ACHN (cell line): Measurements from ENCODE around the gene PLXNA4.

Experiments used
- DNase-seq: peaks from one replicate; pipeline ENCODE4 v3.0.0-alpha.2; 2015
- in situ Hi-C: cut with HindIII; loops from 2 replicates; pipeline ENCODE4 v1.10.0; 2017; ENCODE audit warnings: low sequenced_read_pairs, low pct_ligation_motif_present, low pct_unique_long_range_greater_than_20kb

The PLXNA4 gene

GRCh38 chr7:132239422-132239994 lies 336.8 kb downstream of the PLXNA4 start:
- DNase-seq, result no peak
- in situ Hi-C loops, result no loop called here

- no peak for DNase-seq
- in situ Hi-C loops, result no loop called here
These were observed 341.6 kb downstream of the PLXNA4 start for GRCh38 chr7:132234711-132235110.

DNA sequence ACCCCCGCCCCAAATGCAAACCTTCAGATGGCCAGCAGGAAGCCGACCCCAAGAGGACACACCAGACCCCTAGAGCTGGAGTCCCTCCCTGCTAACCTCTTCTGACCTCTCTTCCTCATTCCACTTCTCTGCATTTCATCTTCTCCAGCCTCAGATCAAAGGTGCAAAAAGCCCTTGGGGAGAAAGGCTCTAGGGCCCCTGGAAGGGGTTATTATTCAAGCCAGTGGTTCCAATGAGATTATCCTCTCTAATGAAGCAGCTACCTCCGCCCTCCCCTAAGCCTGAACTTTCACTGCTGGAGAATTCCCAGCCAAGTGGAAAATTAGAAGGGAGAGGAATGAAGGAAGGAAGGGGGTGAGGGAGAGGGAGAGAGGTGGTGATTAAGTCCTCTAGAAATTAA lies 343.9 kb downstream of the PLXNA4 start:
- in situ Hi-C loops, result no loop called here
- DNase-seq, result no peak

DNA sequence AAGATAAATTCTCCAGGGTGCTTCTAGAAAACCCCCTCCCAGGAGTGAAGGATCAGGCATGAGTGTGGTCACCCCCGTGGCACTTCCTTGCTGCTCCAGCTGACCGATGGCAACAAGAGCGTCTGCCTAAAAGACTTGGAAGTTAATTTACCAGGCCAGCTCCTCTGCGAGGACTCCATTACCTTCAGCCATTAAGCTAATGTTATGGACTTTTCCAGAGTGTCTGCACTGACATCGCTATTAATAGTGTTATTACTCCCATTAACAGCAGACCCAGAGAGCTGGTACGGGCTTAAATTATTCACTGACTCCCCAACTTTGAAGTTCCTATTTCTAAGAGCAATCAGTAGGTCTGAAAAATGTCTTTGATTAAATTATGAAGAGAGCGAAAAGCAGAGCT lies 345.8 kb downstream of the PLXNA4 start:
- in situ Hi-C loops, result no loop called here
- no peak for DNase-seq

- no peak for DNase-seq
- in situ Hi-C loops, result no loop called here
These were observed 348.0 kb downstream of the PLXNA4 start for GRCh38 chr7:132228240-132228639.

GRCh38 chr7:132226957-132227290 lies 349.3 kb downstream of the PLXNA4 start:
- in situ Hi-C loops, result no loop called here
- DNase-seq, result no peak

DNA sequence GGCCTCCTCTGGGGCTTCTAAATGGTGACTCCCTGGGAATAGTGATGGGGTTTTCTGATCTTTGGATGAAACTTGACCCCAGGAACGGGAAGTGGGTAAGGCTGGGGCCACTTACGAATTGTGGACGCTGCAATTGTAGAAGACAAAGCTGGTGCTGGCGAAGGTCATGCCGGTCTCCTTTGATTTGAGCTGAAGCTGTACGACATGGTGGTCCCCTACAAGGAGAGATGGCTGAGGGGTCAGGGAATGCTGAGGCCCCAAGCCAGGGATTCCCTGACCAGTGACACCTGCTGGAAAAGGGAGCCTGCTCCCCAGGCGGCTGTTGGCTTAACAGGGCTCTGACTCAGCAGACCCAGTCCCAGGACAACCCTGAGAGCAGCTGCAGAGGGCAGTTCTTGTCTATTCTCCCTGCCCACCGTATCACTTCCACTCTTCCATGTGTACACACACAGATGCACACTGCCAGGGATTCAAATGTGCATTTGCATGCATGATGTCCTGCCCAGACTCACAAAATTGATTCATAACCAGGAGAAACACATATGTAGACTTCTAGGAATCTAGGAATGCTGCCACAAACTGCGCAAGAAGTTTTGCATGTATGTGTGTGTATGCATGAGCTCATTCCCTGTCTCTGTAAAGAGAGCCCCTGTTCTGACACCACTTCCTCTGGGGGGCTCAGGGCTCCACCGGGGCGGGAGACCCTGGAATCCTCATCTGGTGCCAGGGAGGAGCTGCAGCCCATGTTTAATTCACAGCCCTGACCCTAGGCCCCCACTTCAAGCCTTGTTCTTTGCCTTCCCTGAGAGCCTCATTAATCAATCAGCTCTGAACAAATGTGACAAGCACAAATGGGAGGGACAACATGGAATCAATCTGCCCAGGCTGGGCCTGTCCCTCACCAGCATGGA lies 350.0 kb downstream of the PLXNA4 start:
- DNase-seq, result no peak
- in situ Hi-C loops, result no loop called here

GRCh38 chr7:132225216-132226030 lies 350.8 kb downstream of the PLXNA4 start:
- DNase-seq, result no peak

DNA sequence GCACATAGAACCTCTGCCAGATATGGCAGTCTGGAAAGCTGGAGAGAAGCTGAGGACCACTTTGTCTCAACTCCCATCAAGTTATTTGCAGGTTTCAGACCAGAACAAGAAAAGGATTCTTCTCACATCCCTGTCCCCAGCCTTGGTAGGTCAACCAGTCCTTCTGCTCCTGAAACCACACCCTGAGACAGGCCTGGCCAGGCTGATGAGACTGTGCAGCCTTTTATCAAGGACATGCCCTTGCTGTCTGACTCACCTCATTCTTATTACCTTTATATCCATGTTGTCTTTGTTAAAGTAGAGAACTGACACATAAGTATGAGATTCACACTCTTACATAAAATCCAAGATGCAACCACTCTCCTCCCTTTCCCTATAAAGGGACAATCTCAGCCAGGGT lies 354.9 kb downstream of the PLXNA4 start:
- DNase-seq, result no peak
- in situ Hi-C loops, result no loop called here

More at GRCh38 chr7:132225216-132226030, 350.8 kb downstream of the PLXNA4 start:
- in situ Hi-C loops, result no loop called here

DNA sequence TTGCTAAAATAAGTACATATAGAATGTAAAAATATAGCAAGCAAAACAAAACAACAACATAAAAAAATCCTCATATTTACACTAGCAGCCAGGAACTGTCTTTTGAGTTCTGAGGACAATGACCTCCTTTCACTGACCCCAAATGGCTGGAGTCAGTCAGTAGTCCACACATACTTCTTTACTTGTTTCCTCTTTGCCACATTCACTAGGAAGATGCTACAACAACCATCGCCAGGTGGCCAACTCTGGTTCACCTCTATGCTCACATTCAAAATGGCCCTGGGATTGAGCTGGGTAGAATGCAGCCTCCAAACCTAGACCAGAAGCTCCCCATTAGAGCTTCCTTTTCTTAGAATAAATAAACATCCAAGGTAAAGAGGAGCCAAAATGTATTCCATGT lies 356.2 kb downstream of the PLXNA4 start:
- in situ Hi-C loops, result no loop called here
- no peak for DNase-seq

GRCh38 chr7:132218876-132219275 lies 357.4 kb downstream of the PLXNA4 start:
- no peak for DNase-seq
- in situ Hi-C loops, result no loop called here

- in situ Hi-C loops, result no loop called here
- DNase-seq, result no peak
These were observed 359.3 kb downstream of the PLXNA4 start for GRCh38 chr7:132216847-132217525.

- in situ Hi-C loops, result no loop called here
- DNase-seq, result no peak
These were observed 361.8 kb downstream of the PLXNA4 start for GRCh38 chr7:132214452-132214851.

DNA sequence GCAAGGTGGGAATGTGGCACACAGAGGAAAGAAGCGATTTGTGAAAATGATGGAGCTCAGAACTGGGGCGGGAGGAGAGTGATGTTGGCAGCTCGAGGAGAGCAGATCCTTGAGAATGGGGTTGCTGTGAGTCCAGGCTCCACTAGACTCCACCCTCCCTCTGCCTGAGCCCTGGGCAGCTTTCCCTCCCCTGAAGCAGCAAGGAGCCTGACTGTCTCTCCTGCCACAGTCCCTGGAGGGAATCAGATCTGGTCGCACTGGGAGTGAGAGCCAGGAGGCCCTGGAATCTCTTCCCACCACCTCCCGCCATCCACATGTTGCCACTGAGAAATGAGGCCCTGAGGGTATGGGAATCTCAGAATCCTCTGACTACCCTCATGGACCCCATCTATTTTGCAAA lies 362.7 kb downstream of the PLXNA4 start:
- in situ Hi-C loops, result no loop called here
- DNase-seq, result no peak

DNA sequence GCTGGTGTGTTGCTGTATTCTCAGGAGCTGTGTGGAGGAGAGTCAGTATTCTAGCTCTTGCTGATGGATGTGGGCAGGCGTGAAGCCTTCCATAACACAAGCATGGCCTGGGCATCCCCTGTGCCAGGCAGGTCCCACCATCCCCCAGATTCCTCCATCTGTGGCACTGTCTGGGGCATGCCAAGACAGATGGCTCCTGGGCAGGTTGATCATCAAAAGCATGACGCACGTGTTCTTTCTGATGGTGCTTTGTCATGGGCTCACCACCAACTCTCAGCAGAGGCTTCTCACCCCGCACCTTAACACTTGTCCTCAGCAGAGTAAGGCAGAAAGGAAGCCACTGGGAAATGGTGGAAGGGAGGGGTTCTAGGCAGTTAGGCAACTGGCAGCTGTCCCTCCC lies 364.3 kb downstream of the PLXNA4 start:
- in situ Hi-C loops, result no loop called here
- DNase-seq, result no peak

DNA sequence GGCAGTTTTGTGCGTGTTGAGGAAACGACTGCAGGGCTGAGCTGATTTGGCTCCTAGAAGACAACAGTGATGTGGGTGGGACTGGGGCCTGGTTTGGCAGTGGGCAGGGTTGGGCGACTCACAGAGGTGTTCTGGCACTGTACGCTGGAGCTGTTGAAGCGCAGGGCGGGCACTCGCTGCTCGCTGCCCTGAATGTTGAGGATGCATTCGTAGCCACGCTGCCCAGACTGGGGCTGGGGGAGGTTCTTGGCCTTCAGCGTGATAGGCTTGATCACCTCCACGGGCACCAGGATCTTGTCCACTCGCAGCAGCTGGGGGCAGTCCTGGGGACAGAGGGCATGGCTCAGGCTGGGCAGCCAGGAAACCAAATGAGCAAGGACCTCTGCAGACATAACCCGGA lies 365.4 kb downstream of the PLXNA4 start:
- in situ Hi-C loops, result no loop called here
- no peak for DNase-seq

DNA sequence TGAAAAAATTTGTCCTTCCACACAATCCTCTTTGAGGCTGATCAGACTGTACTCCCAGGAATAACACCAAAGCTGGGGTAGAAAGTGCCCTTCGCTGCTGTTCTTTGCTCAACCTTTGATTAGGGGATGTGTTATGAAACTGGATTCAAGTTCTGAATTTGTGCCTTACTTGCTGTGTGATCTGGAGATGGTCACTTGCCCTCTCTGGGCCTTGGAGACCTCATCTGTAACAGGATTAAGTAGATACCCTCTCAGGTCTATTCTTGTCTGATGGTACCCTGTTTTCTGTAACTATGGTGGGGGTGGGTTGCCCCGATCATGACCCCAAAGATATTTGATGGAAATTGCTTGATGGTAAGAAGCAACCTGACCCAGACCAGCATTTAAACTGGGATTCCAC lies 368.5 kb downstream of the PLXNA4 start:
- in situ Hi-C loops, result no loop called here

DNA sequence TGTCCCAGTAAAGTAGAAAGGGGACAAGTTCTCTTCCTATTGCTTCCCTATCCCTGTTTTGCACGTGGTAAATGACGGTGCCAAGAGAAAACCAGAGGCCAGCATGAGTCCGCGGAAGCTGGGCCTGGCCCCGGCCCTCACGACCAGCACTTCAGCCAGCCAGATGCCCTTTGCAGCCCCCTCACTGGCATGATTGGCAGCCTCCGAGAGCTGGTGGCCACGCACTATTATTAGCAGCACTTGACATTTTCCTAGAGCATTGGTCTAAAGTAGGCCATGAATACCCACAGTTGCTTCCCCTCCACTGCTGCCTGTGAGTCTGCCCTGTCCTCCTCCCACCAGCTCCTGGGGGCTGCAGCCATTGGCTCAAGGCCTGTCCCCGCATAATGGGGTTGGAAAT lies 369.1 kb downstream of the PLXNA4 start:
- in situ Hi-C loops, result no loop called here
- no peak for DNase-seq

More for the DNA sequence above, 368.5 kb downstream of the PLXNA4 start:
- no peak for DNase-seq

DNA sequence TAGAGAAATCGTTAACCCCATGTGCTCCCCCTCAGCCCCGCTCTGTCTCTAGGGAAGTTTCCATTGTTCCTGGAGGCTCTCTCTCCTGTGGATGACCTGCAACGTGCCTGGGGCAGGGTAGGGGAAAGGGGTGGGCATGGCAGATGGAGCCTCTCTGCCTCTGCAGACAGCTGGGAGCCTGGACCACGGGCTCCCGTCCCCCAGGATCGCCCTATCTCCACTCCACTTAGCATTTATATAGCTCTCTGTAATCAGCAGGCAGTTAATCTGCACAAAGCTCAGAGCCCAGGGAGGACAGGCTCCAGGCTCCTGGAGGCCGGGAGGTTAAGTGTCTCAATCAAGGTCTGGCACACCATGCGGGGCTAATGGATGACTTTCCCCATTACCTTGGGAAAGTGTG lies 369.7 kb downstream of the PLXNA4 start:
- in situ Hi-C loops, result no loop called here
- DNase-seq, result no peak
